ENCODE results near the gene TNIP3.
A peak's percentile ranks its signal among the peaks of the same experiment; 100 is the strongest.

TNIP3 gene

DNA sequence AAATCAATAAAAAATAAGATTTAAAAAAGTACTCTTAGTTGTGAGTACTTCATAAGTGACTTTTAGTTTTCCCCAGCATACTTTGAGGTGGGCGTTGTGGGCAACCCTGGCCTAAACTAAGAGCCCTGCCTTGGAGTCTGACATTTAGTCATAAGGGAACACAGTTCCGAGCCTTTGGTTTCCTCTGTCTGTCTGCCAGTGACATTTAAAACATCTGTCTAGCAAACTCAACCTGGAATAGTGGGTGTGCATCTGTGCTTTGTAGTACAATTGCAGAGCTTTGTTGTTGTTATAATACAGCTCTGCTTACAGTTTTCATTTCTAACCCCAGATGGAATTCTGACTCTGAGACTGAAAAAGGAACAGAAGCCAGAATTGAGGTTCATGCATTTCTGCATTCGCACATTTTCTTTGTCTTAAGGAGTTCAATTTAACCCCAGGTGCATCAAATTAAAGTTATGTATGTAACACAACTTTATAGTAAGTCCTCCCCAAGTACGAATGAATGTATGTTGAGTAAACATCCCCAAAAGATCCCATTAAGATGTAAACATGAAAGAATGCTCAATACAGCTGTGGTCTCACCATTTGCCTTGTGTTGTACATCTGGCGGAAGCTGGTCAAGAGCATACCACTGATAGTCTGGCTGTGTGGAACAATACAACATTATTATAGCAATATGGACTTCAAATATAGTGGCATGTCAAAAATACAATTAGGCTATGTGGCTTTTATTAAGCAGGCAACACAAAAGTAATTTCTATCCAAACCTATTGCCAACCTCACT, 25.9 kb downstream of the TNIP3 start:
- DNase-seq, result no peak

DNA sequence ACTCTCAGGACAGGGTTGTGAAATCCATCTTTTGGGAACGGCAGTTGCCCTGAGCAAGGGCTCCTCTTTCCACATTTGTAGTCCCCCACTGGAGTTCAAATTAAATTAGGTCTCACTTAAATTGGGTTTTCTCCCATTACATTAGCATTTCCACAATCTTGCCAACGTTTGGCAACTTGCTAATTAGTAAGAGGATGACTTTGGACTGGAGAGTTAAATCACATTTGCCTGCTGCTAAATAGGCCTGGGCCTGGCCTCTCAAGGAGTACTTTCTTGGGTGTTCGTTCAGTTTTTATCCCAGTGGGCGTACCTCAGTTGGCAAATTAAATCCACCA, 33.8 kb downstream of the TNIP3 start:
- DNase-seq, result peak in 1 of 3 donors; percentile 46

DNA sequence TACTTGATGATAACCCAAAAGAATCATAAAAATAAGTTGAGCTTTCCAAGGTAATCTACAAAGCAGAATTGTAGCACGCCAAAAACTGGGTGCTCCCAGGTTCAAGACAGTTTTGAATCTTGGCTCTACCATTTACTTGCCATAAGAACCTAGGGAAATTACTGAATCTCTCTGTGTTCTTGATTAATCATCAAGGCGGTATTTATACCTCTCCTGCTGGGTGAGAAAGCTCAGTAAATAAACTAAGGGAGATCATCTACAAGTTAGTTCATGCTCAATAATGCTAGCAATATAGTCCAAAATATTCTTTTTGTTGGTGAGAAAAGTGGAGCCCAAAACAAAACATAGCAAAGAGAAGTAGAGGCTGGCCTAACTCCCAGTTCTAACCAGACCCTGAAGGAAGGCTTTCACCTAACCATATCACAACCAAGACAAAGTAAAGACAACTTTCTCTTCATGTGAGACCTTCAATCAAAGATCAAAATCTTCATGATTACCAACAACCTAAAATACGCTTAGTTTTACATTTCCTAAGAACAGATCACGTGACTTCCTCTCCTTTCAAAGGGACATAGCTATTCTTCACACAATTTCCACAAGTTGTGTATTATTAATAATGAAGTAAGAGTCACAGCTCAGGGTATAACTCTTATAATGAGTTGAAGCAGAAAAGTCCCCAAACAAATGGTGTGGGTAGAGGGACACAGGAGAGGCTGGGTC, 34.4 kb downstream of the TNIP3 start:
- DNase-seq, result peak in 2 of 3 donors; percentile 57 to 72

DNA sequence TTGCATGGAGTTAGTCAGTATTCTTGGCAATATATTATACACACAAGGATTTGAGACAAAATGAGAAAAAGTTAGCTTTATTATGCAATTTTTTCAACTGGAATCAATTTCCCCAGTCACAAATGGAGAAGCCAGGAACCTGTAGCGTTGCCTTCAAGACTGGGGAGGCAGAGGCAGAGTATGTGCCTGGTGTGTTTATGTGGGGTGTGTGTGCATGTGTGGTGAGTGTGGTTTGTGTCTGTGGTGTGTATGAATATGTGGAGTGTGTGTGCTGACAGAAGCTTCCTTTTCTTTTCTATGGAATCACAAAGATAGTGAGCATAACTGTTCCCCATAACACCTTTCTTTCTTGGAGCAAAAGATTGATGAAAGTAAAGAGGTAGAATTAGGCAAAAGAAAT, 37.0 kb downstream of the TNIP3 start:
- DNase-seq, result peak in 1 of 3 donors; percentile 15

DNA sequence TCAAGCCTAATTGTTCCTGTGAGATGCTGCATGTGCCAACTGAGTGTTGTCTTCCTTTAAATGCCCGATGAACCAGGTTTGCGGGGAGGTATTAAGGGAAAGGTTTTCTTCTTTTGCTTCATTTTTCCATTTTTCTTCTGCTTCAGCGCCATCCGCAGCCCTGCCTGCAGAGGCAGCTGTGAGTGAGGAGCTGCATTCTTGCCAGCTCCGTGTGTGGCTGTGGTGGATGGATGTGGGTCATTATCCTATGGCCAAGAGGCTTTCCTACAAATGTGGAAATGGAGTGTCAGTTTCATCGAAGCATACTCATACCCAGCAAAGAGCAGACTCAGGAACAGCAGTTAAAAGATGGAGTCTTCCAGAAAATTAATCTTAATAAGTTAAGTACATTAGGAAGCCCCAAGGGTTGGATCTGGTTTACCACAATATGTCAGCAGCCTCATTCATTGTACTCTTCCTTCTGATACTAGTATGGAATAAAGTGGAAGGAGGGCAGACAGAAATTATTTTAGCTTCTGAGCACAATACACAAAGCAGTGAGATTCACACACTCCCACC, 37.6 kb downstream of the TNIP3 start:
- peak in 1 of 3 donors; percentile 31 for DNase-seq

DNA sequence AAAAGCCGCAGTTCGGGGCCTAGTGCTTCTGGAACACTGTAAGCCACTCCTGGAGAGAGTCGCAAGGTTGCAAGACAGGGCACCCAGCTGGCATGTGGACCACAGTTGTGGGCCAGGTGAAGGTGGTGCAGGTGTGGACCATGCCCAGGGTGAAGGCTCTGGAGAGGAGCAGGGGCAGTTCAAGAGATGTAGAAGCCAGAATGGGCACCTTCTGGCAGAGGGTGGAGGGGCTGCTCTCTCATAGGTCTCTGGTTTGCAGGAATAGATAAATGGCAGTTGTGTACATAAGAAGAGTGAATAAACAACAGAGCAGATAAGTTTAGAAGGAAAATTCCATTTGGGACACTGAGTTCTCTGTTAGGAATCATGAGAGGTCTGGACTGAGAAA, 38.6 kb downstream of the TNIP3 start:
- no peak for DNase-seq

DNA sequence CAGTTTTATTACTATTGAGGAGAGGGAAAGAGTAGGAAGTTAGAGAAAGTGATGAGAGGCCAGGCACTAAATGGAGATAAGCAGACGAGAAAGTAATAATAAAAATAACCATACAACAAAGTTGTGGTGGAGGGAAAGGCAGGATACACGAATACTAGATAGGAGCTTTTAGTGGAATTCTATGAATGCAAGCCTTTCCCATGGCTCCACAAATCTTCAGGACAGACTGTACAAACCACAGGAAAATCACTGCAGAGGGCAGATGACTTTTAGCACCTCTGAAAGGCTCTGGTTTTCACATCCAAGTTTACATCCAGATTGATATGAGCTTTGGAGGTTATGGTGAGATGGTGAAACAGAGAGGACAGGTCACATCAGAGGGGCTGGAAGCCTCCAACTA, 41.5 kb downstream of the TNIP3 start:
- peak in 1 of 3 donors; percentile 35 for DNase-seq

DNA sequence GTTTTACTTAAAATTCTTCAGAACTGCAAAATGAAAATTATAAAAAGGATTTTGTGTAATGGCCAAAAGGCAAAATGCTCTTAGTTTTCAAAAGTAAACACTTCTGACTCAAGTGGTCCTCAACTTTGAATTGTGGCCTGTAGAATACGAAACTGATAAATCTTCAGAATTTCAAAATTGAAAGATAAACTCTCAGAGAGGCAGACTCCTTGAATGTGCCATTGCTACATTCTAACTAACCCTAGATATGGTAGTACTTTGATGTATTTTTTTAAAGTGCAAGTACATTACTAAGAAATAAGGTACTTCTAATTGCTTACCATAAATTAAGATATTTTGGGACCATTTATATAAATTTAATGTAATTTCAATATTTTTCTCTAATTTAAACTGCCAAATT, 44.4 kb downstream of the TNIP3 start:
- DNase-seq, result no peak

DNA sequence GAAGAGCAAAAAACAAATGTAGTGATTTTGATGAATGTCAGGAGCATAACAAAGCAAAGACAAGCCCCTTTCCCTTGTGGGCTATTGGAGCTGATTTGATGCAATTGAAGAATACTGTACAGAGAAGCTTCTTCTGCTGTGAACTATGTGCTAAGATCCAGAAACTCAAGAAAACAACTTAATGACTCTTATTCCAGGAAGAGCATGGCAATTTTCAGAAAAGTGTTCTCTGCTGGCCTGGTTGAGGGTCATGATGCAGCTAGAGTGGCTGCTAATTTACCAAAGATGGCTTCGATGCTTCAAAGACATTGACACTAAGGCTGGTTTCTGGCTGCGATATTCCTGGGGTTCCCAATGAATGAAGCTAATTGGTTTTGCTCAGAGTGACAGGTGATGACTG, 45.8 kb downstream of the TNIP3 start:
- DNase-seq, result no peak

DNA sequence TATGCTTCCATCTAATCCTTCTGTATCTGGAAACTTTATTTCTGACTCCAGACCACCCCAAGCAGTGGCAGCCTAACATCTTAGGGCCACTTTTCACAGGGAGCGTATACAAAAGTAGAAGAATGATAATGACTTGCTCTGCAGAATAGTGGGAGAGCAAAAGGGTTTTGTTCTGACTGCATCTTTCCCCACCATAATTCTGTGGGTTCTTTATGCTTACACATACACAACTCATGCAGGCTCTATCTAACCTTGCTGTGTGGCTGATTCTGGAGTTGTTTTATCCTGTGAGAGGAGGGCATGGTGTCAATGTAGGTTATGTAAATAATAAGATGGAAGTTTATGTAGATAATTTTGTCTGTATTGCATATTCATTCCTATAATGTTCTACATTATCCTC, 49.4 kb downstream of the TNIP3 start:
- no peak for DNase-seq

DNA sequence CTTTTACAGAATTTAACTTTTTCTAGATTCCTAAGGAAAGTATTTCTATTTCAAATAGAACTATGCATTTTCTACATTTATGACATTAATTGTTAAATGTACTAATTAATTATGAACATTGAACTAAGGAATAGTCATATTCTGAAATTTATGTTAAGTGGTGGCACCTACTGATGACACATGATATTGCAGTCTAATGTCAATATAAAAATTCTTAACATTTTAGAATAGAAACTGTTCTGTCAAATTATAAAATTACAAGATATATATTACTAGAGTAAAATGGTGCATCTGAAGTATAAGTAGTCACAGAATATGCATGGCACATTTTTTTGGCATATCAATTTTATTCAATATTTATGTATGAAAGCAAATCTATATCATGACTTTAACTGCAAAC, 51.6 kb downstream of the TNIP3 start:
- DNase-seq, result peak in 1 of 3 donors; percentile 35

DNA sequence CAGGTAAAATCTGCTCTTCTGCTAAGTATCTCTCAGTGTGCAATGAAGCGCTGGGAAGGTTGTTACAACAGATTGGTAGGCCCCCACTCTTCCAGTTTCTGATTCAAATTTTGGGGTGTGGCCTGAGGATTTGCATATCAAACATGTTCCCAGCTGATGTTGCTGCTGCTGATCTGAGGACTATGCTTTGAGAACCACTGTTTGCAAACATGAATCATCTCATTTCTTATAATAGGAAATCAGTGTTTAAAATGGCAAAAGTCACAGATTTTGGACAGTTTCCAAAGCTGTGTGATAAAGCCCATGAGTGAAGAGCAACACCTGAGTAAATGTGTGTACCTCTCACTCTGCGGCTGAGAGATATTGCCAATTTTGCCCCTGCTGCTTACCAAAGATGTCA, 55.6 kb downstream of the TNIP3 start:
- no peak for DNase-seq

DNA sequence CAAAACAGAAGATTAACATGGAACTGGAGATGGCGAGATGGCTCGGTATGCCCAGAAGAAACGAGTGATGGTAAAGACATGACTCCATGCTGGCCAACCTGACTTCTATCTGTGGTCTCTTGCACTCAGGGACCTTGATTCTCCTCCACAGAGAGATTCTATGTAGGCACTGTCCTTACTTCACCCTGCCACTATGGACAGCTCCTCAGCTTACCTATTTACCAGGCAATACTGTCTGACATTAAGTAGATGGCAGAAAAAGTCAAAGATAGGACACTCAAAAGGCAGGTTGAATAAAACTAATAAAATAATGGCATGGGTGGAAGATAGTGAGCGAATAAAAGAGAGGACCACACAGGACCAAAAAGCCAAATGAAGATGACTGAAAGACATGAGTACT, 56.6 kb downstream of the TNIP3 start:
- DNase-seq, result no peak

DNA sequence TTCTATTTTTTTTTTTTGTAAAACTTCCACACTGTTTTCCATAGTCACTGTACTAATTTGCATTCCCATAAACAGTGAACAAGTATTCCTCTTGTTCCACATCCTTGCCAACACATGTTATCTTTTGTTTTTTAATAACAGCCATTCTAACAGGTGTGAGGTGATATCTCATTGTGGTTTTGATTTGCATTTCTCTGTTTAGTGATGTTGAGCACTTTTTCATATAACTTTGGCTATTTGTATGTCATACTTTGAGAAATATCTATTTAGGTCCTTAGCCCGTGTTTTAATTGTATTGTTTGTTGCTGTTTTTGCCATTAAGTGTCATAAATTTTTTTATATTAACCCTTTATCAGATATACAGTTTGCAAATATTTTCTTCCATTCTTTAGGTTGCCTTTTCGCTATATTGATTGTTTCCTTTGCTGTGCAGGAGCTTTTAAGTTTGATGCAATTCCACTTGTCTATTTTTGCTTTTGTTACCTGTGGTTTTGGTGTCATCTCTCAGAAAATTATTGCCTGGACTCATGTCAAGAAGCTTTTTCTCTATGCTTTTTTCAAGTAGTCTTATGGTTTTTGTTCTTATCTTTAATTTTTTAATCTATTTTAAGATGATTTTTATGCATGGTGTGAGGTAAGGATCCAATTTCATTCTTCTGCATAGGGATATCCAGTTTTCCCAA, 63.9 kb downstream of the TNIP3 start:
- DNase-seq, result no peak

DNA sequence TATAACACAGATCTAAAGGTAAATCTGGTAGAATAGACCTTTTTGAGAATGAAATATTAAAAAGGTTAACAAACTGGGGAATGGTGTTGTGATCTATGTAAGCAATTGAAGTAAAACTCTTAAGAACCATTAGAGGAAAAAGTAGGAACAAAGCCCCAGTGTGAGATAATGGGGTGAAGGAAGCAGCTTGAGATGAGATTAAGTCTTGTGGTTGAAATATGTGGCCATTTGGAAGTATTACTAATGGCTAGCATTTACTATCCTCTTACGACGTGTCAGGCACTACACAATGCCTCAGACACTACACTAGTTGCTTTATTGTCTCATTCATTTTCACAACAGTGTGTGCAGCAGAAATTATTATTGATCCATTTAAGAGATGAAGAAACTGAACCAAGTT, 65.9 kb downstream of the TNIP3 start:
- no peak for DNase-seq

DNA sequence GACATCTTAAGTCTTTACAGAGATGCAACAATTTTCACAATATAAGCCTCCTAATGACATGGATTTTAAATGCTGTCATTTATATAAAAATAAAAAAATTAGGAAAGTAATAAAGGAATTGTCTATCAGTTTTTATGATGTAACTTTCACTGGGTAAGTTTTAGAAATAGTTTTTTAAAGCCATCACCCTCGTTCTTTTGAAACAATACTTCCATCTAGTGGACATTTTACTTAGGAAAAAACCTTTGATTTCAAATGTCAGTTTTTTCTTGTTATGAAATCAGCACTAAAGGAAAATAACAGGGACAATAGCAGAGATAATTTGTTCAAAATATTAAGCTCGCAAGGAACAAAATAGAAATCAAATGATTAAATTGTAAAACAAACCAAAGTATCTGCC, 67.5 kb downstream of the TNIP3 start:
- peak; percentile 34 to 79 (median 62) for DNase-seq

DNA sequence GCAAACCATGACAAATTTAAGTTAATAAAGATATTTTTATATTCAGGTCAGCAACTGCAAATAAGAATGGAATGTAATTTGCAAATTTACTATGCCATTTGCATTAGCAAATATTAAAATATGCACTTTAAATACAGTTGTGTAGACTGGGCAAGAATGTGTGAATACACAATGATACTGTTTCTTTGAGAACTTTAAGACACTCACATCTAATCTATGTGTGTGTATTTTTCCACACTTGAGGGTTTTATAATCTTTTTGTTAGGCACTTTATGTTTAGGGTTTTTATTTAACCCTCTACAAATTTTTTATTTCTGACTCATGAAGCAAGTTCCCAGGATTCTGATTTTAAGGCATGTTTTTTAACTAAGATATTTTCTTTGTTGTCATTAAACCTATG, 67.9 kb downstream of the TNIP3 start:
- no peak for DNase-seq

DNA sequence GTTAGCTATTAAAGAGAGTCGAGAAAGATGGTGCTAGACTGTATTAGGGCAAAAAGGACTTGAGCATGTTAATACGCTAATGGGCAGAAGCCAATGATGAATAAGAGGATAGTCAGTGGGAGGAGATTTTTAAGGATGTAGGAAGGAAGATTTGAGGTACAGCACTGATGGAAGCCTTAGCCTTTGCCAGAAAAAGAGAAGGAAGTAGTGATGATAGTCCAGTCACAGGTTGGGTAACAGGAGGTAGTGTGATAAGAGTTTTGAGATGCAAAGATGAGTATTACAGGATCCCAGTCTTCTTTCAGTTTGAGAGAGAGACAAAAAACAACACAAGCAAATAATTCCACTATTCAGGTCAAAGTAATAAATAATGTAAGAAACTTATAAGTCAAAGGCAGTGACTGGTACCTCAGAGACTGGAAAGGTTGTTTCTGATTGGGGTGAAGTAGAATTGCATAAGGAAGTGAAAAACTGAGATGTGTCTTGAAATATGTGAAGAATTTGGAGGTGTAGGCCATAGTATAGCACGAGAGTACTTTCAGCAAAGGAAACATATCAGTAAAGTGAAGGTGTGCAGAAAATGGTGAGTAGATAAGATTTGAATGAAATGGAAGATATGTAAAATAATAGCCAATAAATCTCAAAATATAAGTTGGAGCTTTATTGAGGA, 69.7 kb downstream of the TNIP3 start:
- DNase-seq, result no peak

DNA sequence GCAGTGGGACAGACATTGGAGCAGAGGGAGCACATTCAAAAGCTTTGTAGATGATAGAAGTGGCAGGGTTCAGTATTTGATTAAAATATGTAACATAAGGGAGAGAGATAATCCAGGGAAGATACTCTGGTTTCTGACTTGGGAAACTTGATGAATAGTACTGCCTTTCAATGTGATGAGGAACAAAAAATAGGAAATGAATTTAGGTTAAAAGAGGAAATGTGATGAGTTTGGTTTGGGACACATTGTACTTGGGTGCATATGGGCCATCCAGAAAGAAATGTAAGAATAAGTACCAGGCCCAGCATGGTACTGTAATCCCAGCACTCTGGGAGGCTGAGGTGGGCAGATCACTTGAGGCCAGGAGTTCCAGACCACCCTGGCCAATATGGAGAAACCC, 70.9 kb downstream of the TNIP3 start:
- DNase-seq, result peak in 2 of 3 donors; percentile 28 to 48

DNA sequence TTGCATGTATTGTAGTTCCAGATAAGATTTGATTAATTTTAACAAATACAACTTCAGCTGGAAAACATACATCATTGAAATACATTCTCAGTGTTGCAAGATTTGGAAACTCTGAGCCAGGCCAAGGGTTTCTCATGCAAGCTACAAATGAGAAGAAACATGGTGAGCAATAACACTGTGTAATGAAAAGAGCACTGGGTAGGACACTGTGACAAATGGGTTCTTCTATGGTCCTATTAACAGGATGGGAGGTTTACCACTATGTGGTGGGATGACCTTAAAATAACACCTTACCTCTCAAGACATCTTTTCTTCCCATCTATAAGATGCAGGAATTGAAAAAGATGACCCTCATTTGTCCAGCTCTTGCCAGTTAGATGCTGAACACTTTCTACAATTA, 72.2 kb downstream of the TNIP3 start:
- no peak for DNase-seq

DNA sequence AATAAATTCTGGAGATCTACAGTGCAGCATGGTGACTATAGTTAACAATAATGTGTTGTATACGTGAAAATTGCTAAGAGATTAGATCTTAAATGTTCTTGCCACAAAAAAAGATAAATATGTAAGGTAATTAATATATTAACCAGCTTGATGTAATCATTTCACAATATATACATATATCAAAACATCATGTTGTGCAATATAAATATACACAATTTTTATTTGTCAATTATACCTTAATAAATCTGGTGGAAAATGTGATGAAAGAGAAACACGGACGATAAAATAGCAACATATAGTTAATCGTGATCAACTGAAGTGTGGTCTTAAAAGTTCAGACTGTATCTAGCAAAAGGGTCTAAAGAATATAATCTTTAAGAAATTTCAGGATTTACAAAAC, 75.3 kb downstream of the TNIP3 start:
- DNase-seq, result no peak
